Measurements from ENCODE around the gene HMGN5.

DNA sequence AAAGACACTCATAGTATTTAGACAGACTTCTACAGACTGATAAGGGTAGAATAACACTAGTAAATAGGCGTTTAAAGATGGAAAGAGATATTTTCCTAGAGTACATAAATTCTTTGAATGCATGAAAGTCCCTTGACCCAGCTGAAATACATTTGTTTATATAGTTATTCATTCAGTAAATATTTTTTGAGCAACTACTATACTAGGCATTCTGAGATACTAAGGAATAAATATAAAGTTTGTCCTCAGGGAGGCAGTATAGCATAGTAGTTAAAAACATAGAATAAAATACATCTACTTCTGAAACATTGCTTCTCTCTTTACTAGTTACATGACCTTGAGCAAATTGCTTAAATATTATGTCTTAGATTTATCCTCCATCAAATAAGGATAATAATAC lies 27.4 kb downstream of the HMGN5 start:
- TF ChIP-seq, protein P1, sequence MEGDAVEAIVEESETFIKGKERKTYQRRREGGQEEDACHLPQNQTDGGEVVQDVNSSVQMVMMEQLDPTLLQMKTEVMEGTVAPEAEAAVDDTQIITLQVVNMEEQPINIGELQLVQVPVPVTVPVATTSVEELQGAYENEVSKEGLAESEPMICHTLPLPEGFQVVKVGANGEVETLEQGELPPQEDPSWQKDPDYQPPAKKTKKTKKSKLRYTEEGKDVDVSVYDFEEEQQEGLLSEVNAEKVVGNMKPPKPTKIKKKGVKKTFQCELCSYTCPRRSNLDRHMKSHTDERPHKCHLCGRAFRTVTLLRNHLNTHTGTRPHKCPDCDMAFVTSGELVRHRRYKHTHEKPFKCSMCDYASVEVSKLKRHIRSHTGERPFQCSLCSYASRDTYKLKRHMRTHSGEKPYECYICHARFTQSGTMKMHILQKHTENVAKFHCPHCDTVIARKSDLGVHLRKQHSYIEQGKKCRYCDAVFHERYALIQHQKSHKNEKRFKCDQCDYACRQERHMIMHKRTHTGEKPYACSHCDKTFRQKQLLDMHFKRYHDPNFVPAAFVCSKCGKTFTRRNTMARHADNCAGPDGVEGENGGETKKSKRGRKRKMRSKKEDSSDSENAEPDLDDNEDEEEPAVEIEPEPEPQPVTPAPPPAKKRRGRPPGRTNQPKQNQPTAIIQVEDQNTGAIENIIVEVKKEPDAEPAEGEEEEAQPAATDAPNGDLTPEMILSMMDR (IDR thresholded peaks at IDR 0.05; ENCODE audit: low read depth, low read length, poor library complexity, severe bottlenecking), result no peak
- no peak for TF ChIP-seq EZH2phosphoT487 (IDR thresholded peaks at IDR 0.05; ENCODE audit: borderline replicate concordance, low read length)
